SU-DHL-6 (cell line): ENCODE data around the gene PKNOX2.

Source experiments
- H2AFZ ChIP-seq: fragments of 200-600 bp; sonication (generic); 2 replicates; pipeline ENCODE4 v1.6.1; 2014; ENCODE audit warnings: low read depth, mild to moderate bottlenecking, moderate library complexity, mixed read lengths, antibody characterized with exemption, low read length; ENCODE audit not compliant: severe bottlenecking
- H3F3A ChIP-seq: fragments of 200-600 bp; shearing (Covaris generic); 2 replicates; pipeline ENCODE4 v1.6.0; 2016; ENCODE audit warnings: antibody characterized with exemption, mild to moderate bottlenecking; ENCODE audit not compliant: insufficient read depth
- H3K27ac ChIP-seq: fragments of 200-600 bp; sonication (generic); 2 replicates; pipeline ENCODE4 v1.5.1; 2016; ENCODE audit warnings: low read depth, mild to moderate bottlenecking, low read length, moderate library complexity, mixed read lengths
- H3K27me3 ChIP-seq: fragments of 200-600 bp; sonication (generic), shearing (Covaris generic); 2 replicates; pipeline ENCODE4 v1.6.0; 2014; ENCODE audit warnings: mild to moderate bottlenecking, low read length
- H3K36me3 ChIP-seq: fragments of 200-600 bp; sonication (generic); 2 replicates; pipeline ENCODE4 v1.6.1; 2014; ENCODE audit warnings: mild to moderate bottlenecking, low read length, mixed read lengths
- H3K4me2 ChIP-seq: fragments of 300-600, 200-600 bp; shearing (Covaris generic), sonication (generic); 2 replicates; pipeline ENCODE4 v1.6.0; 2014; ENCODE audit warnings: low read length, low read depth, mild to moderate bottlenecking; ENCODE audit not compliant: poor library complexity, severe bottlenecking
- H3K4me3 ChIP-seq: fragments of 200-600 bp; sonication (generic); 2 replicates; pipeline ENCODE4 v1.5.1; 2014; ENCODE audit warnings: antibody characterized with exemption, low read length, mild to moderate bottlenecking, mixed read lengths; ENCODE audit not compliant: insufficient read depth, poor library complexity, severe bottlenecking
- H3K79me2 ChIP-seq: fragments of 200-600 bp; sonication (generic); 2 replicates; pipeline ENCODE4 v1.6.1; 2014; ENCODE audit warnings: mild to moderate bottlenecking, low read length, moderate library complexity; ENCODE audit not compliant: insufficient read depth
- H3K9ac ChIP-seq: fragments of 200-600 bp; sonication (generic); 2 replicates; pipeline ENCODE4 v1.7.0; 2014; ENCODE audit warnings: mild to moderate bottlenecking, low read length
- H3K9me2 ChIP-seq: fragments of 200-600 bp; sonication (generic); replicated peaks from 2 replicates; pipeline ENCODE4 v1.6.1; 2014; ENCODE audit warnings: low read length; ENCODE audit not compliant: insufficient read depth
- H3K9me3 ChIP-seq: fragments of 200-600 bp; sonication (generic); 2 replicates; pipeline ENCODE4 v1.6.1; 2014; ENCODE audit warnings: low read length, mixed read lengths; ENCODE audit not compliant: insufficient read depth
- H4K20me1 ChIP-seq: fragments of 200-600 bp; sonication (generic); 2 replicates; pipeline ENCODE4 v1.6.1; 2014; ENCODE audit warnings: low read depth, mild to moderate bottlenecking, antibody characterized with exemption, low read length, moderate library complexity, mixed read lengths
- EZH2phosphoT487 ChIP-seq: fragments of 200-600 bp; sonication (generic), shearing (Covaris generic); conservative IDR thresholded peaks from 2 replicates; pipeline ENCODE4 v1.6.1; 2018; ENCODE audit warnings: mild to moderate bottlenecking, antibody characterized with exemption, low read length, moderate library complexity, mixed read lengths
- TF ChIP-seq, protein P1 (sequence below): fragments of 200-600 bp; sonication (generic); IDR thresholded peaks from one replicate; pipeline ENCODE4 v1.5.1; 2017; ENCODE audit warnings: antibody characterized with exemption, mild to moderate bottlenecking, low read length, moderate library complexity; ENCODE audit not compliant: insufficient read depth, poor library complexity, severe bottlenecking

Gene PKNOX2

DNA sequence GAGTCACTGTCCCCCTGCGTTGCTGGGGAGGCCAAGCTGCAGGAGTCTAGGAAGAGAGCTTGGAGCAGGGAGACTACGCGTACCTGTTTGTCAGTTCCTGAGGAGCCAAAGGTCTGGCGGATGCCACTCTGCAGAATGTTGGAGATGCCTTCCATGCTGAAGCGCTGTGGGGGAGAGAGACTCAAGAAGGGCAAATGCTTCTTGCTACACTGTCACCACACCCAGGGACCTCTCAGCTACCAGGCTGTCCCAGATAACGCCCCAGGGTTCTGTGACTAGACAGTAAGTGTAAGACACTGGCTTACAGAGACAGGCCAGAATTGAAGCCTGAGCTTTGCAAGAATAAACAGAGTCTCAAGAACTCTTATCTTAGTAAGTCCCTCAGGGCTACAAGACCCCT lies 289.5 kb downstream of the PKNOX2 start:
- no peaks in the 10 kb centered on the region for H3K9me3 ChIP-seq
- H3K27ac ChIP-seq: no peak overlapping the region
- H2AFZ ChIP-seq: no peak overlapping the region
- H3K79me2 ChIP-seq: no peaks in the 10 kb centered on the region
- TF ChIP-seq, protein P1, sequence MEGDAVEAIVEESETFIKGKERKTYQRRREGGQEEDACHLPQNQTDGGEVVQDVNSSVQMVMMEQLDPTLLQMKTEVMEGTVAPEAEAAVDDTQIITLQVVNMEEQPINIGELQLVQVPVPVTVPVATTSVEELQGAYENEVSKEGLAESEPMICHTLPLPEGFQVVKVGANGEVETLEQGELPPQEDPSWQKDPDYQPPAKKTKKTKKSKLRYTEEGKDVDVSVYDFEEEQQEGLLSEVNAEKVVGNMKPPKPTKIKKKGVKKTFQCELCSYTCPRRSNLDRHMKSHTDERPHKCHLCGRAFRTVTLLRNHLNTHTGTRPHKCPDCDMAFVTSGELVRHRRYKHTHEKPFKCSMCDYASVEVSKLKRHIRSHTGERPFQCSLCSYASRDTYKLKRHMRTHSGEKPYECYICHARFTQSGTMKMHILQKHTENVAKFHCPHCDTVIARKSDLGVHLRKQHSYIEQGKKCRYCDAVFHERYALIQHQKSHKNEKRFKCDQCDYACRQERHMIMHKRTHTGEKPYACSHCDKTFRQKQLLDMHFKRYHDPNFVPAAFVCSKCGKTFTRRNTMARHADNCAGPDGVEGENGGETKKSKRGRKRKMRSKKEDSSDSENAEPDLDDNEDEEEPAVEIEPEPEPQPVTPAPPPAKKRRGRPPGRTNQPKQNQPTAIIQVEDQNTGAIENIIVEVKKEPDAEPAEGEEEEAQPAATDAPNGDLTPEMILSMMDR: no peak
- no peak for TF ChIP-seq EZH2phosphoT487
- no peak overlapping the region for H3K4me3 ChIP-seq
- H3K36me3 ChIP-seq: no peaks in the 10 kb centered on the region
- no peak overlapping the region for H3K4me2 ChIP-seq
- no peaks in the 10 kb centered on the region for H3K9me2 ChIP-seq
- H4K20me1 ChIP-seq: no peaks in the 10 kb centered on the region
- no peaks in the 10 kb centered on the region for H3K27me3 ChIP-seq
- H3F3A ChIP-seq: no peaks in the 10 kb centered on the region
- H3K9ac ChIP-seq: no peak overlapping the region

DNA sequence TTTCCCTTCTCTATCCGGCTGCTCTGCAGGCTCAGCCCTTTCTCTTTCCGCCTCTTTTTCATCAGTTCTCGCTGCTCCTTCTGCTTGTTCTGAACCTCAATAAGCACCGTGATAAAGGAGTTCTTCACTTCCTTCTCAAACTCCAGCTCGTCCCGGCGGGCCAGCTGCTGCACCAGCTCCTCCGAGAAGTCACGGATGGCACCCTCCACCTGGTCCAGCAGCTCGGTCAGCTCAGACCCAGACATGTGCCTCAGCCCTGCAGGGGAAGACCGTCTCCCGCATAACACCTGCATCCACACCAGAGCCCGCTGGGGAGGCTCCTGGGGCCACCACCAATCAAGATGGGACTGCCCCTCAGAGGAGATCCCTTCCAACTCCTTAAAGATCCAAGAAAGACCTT lies 291.3 kb downstream of the PKNOX2 start:
- no peaks in the 10 kb centered on the region for H3K27me3 ChIP-seq
- no peaks in the 10 kb centered on the region for H3K36me3 ChIP-seq
- H3K4me2 ChIP-seq: no peak overlapping the region
- no peak overlapping the region for H3K4me3 ChIP-seq
- no peak overlapping the region for H3K27ac ChIP-seq
- H3K9ac ChIP-seq: no peak overlapping the region
- no peaks in the 10 kb centered on the region for H3K79me2 ChIP-seq
- H3K9me2 ChIP-seq: no peaks in the 10 kb centered on the region
- TF ChIP-seq, protein P1: no peak
- no peak for TF ChIP-seq EZH2phosphoT487
- H3F3A ChIP-seq: no peaks in the 10 kb centered on the region
- H4K20me1 ChIP-seq: no peaks in the 10 kb centered on the region
- no peaks in the 10 kb centered on the region for H3K9me3 ChIP-seq
- H2AFZ ChIP-seq: no peak overlapping the region

GRCh38 chr11:125457814-125458343 lies 293.3 kb downstream of the PKNOX2 start:
- H3K27ac ChIP-seq: no peak overlapping the region
- no peaks in the 10 kb centered on the region for H4K20me1 ChIP-seq
- H3K4me3 ChIP-seq: no peak overlapping the region
- no peak overlapping the region for H3K9ac ChIP-seq
- no peaks in the 10 kb centered on the region for H3K9me3 ChIP-seq
- H3K9me2 ChIP-seq: no peaks in the 10 kb centered on the region
- H3K36me3 ChIP-seq: no peaks in the 10 kb centered on the region
- TF ChIP-seq EZH2phosphoT487: no peak
- TF ChIP-seq, protein P1: no peak
- H2AFZ ChIP-seq: no peak overlapping the region
- H3K79me2 ChIP-seq: no peaks in the 10 kb centered on the region
- no peaks in the 10 kb centered on the region for H3F3A ChIP-seq
- no peaks in the 10 kb centered on the region for H3K27me3 ChIP-seq
- no peak overlapping the region for H3K4me2 ChIP-seq
